ENCODE measurements around the gene FOLR2. TPM values are rescaled to one million over a fixed set of nuclear protein-coding genes. Genes with fewer than 3 reads are reported as not detected.

The FOLR2 gene
- total and polyA plus RNA-seq, 4 donors = 9.4 to 31.5 (median 16.7) TPM

DNA sequence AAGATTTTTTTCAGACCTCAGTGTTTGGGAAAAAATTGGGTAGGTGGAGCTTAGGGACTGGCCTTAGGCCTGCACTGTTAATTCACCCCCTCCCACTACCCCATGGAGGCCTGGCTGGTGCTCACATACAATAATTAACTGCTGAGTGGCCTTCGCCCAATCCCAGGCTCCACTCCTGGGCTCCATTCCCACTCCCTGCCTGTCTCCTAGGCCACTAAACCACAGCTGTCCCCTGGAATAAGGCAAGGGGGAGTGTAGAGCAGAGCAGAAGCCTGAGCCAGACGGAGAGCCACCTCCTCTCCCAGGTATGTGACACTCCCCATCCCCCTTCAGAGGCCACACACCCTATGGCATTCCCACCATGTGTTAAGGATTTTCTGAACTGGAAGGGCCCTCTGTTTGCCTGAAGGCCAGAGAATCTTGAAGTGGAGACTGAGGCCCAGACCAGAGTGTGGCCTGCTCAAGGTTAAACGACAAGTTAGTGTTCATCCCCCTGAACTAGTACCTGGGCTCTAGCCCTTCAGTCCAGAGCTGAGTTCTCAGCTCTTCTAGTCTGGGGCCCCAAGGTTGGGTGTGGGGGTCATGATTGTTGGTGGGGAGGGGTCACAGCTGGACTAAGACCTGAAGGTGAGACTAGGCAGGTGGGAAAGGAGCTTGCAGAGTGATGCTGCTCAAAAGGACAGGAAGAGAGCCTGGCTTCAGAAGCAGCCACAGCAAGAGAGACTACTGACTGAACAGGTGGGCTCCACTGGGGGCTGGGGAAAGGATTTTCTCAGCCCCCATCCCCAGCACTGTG, 26.9 kb upstream of the FOLR2 start (continued):
- TF ChIP-seq, protein P1, sequence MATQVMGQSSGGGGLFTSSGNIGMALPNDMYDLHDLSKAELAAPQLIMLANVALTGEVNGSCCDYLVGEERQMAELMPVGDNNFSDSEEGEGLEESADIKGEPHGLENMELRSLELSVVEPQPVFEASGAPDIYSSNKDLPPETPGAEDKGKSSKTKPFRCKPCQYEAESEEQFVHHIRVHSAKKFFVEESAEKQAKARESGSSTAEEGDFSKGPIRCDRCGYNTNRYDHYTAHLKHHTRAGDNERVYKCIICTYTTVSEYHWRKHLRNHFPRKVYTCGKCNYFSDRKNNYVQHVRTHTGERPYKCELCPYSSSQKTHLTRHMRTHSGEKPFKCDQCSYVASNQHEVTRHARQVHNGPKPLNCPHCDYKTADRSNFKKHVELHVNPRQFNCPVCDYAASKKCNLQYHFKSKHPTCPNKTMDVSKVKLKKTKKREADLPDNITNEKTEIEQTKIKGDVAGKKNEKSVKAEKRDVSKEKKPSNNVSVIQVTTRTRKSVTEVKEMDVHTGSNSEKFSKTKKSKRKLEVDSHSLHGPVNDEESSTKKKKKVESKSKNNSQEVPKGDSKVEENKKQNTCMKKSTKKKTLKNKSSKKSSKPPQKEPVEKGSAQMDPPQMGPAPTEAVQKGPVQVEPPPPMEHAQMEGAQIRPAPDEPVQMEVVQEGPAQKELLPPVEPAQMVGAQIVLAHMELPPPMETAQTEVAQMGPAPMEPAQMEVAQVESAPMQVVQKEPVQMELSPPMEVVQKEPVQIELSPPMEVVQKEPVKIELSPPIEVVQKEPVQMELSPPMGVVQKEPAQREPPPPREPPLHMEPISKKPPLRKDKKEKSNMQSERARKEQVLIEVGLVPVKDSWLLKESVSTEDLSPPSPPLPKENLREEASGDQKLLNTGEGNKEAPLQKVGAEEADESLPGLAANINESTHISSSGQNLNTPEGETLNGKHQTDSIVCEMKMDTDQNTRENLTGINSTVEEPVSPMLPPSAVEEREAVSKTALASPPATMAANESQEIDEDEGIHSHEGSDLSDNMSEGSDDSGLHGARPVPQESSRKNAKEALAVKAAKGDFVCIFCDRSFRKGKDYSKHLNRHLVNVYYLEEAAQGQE (IDR thresholded peaks at IDR 0.05) = no peak
- TF ChIP-seq HNF4G (IDR thresholded peaks at IDR 0.05) = no peak
- TF ChIP-seq, protein P2, sequence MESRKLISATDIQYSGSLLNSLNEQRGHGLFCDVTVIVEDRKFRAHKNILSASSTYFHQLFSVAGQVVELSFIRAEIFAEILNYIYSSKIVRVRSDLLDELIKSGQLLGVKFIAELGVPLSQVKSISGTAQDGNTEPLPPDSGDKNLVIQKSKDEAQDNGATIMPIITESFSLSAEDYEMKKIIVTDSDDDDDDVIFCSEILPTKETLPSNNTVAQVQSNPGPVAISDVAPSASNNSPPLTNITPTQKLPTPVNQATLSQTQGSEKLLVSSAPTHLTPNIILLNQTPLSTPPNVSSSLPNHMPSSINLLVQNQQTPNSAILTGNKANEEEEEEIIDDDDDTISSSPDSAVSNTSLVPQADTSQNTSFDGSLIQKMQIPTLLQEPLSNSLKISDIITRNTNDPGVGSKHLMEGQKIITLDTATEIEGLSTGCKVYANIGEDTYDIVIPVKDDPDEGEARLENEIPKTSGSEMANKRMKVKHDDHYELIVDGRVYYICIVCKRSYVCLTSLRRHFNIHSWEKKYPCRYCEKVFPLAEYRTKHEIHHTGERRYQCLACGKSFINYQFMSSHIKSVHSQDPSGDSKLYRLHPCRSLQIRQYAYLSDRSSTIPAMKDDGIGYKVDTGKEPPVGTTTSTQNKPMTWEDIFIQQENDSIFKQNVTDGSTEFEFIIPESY (IDR thresholded peaks at IDR 0.05) = no peak
- no peak for TF ChIP-seq RXRA (IDR thresholded peaks at IDR 0.05)

DNA sequence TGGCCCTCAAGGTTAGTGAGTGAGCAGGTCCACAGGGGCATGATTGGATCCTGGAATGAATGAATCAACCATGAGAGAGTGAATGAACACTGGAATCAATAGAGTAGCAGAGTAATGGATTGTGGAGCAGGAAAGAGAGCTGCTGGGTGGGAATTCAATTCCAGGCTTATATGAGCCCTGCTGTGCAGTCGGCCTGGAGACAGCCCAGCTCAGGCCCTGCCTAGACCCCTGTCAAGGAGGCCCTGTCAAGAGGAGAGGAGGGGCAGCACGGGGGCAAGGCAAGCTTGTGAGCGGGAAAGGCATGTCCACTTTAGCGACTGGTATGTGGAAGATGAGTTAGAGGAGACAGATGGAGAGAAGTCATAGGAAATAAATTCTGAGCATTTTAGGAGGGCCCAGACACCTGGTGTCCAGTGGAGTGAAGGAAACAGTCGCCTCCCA, 25.9 kb upstream of the FOLR2 start:
- Histone ChIP-seq H3K9me3 (ENCODE audit: control insufficient read depth in 4 of 4, low read length in 3 of 4) (no peaks in the 10 kb centered on the region), H3K4me3 (ENCODE audit: low read depth in 1 of 3, low read length in 3 of 3) (no peak overlapping the region), H3K27me3 (ENCODE audit: control insufficient read depth in 4 of 4, insufficient read depth in 4 of 4, low read length in 3 of 4) (no peaks in the 10 kb centered on the region), H3K4me1 (ENCODE audit: control insufficient read depth in 4 of 4, insufficient read depth in 4 of 4, low read length in 3 of 4) (no peaks in the 10 kb centered on the region), H3K27ac (ENCODE audit: low read depth in 1 of 2, low read length in 2 of 2) (no peak overlapping the region), H3K9ac (ENCODE audit: low read depth in 1 of 2, low read length in 2 of 2) (no peak overlapping the region), H3K36me3 (ENCODE audit: control insufficient read depth in 4 of 4, insufficient read depth in 3 of 4, low read depth in 1 of 4, low read length in 3 of 4) (no peaks in the 10 kb centered on the region)
- no peak for DNase-seq (ENCODE audit: low spot score)
- WGBS = 95% methylated on average over 5 of the region's 5 CpGs
- TF ChIP-seq, protein P3, sequence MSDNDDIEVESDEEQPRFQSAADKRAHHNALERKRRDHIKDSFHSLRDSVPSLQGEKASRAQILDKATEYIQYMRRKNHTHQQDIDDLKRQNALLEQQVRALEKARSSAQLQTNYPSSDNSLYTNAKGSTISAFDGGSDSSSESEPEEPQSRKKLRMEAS (IDR thresholded peaks at IDR 0.05) = no peak
- no peak for TF ChIP-seq GABPA (IDR thresholded peaks at IDR 0.05 in 1 of 2, conservative IDR thresholded peaks at IDR 0.05 in 1 of 2)

DNA sequence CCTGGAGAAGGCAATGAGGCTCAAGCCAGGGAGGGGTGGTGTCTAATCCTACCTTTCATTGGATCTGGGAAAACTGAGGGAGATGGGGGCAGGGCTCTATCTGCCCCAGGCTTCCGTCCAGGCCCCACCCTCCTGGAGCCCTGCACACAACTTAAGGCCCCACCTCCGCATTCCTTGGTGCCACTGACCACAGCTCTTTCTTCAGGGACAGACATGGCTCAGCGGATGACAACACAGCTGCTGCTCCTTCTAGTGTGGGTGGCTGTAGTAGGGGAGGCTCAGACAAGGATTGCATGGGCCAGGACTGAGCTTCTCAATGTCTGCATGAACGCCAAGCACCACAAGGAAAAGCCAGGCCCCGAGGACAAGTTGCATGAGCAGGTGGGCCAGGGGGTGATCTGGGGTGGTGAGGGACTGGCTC, 24.6 kb upstream of the FOLR2 start, which contains the start of gene FOLR1:
Gene FOLR1, plus strand, starts transcription at position 180 of the 421 bp plus-strand sequence. Its CDS starts 34 bp downstream, at position 214.
- Histone ChIP-seq H3K36me3 (ENCODE audit: control insufficient read depth in 4 of 4, insufficient read depth in 3 of 4, low read depth in 1 of 4, low read length in 3 of 4) (no peaks in the 10 kb centered on the region), H3K4me3 (ENCODE audit: low read depth in 1 of 3, low read length in 3 of 3) (no peak within 1 kb of the TSS), H3K27ac (ENCODE audit: low read depth in 1 of 2, low read length in 2 of 2) (no peak within 1 kb of the TSS), H3K9ac (ENCODE audit: low read depth in 1 of 2, low read length in 2 of 2) (no peak within 1 kb of the TSS), H3K27me3 (ENCODE audit: control insufficient read depth in 4 of 4, insufficient read depth in 4 of 4, low read length in 3 of 4) (no peaks in the 10 kb centered on the region), H3K9me3 (ENCODE audit: control insufficient read depth in 4 of 4, low read length in 3 of 4) (no peaks in the 10 kb centered on the region), H3K4me1 (ENCODE audit: control insufficient read depth in 4 of 4, insufficient read depth in 4 of 4, low read length in 3 of 4) (no peaks in the 10 kb centered on the region)
- TF ChIP-seq GABPA (IDR thresholded peaks at IDR 0.05 in 1 of 2, conservative IDR thresholded peaks at IDR 0.05 in 1 of 2) (no peak), RXRA (IDR thresholded peaks at IDR 0.05) (no peak), FOXA2 (IDR thresholded peaks at IDR 0.05) (no peak), TAF1 (conservative IDR thresholded peaks at IDR 0.05) (no peak), HNF4G (IDR thresholded peaks at IDR 0.05) (no peak), RAD21 (IDR thresholded peaks at IDR 0.05) (no peak), EGR1 (IDR thresholded peaks at IDR 0.05; ENCODE audit: low read depth in 2 of 2) (no peak), SP1 (IDR thresholded peaks at IDR 0.05) (no peak), HNF4A (conservative IDR thresholded peaks at IDR 0.05) (no peak), FOXA1 (IDR thresholded peaks at IDR 0.05) (no peak), JUND (IDR thresholded peaks at IDR 0.05) (no peak), YY1 (IDR thresholded peaks at IDR 0.05) (no peak)
- TF ChIP-seq, protein P4, sequence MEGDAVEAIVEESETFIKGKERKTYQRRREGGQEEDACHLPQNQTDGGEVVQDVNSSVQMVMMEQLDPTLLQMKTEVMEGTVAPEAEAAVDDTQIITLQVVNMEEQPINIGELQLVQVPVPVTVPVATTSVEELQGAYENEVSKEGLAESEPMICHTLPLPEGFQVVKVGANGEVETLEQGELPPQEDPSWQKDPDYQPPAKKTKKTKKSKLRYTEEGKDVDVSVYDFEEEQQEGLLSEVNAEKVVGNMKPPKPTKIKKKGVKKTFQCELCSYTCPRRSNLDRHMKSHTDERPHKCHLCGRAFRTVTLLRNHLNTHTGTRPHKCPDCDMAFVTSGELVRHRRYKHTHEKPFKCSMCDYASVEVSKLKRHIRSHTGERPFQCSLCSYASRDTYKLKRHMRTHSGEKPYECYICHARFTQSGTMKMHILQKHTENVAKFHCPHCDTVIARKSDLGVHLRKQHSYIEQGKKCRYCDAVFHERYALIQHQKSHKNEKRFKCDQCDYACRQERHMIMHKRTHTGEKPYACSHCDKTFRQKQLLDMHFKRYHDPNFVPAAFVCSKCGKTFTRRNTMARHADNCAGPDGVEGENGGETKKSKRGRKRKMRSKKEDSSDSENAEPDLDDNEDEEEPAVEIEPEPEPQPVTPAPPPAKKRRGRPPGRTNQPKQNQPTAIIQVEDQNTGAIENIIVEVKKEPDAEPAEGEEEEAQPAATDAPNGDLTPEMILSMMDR (IDR thresholded peaks at IDR 0.05; ENCODE audit: low read depth, low read length, missing input control) = no peak
- TF ChIP-seq, protein P3 (IDR thresholded peaks at IDR 0.05) = no peak
- TF ChIP-seq, protein P2 (IDR thresholded peaks at IDR 0.05) = no peak
- WGBS = 95% methylated on average over 5 of the region's 5 CpGs
- no peak for DNase-seq (ENCODE audit: low spot score)
